HG03064 (cell line): ENCODE measurements around the gene IP6K2.
A peak's percentile ranks its signal among the peaks of the same experiment; 100 is the strongest.
"Not testable (repeated sequence)": the region's sequence is repeated elsewhere in the genome, so short reads cannot be mapped to it uniquely, and the experiment has no call there.

Experiments
- ATAC-seq: cut with Tn5 transposase; IDR thresholded peaks from one replicate; pipeline ENCODE4 v1.9.1; 2021; ENCODE audit warnings: low read depth; ENCODE audit not compliant: unreplicated experiment

Gene IP6K2, protein sequence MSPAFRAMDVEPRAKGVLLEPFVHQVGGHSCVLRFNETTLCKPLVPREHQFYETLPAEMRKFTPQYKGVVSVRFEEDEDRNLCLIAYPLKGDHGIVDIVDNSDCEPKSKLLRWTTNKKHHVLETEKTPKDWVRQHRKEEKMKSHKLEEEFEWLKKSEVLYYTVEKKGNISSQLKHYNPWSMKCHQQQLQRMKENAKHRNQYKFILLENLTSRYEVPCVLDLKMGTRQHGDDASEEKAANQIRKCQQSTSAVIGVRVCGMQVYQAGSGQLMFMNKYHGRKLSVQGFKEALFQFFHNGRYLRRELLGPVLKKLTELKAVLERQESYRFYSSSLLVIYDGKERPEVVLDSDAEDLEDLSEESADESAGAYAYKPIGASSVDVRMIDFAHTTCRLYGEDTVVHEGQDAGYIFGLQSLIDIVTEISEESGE

DNA sequence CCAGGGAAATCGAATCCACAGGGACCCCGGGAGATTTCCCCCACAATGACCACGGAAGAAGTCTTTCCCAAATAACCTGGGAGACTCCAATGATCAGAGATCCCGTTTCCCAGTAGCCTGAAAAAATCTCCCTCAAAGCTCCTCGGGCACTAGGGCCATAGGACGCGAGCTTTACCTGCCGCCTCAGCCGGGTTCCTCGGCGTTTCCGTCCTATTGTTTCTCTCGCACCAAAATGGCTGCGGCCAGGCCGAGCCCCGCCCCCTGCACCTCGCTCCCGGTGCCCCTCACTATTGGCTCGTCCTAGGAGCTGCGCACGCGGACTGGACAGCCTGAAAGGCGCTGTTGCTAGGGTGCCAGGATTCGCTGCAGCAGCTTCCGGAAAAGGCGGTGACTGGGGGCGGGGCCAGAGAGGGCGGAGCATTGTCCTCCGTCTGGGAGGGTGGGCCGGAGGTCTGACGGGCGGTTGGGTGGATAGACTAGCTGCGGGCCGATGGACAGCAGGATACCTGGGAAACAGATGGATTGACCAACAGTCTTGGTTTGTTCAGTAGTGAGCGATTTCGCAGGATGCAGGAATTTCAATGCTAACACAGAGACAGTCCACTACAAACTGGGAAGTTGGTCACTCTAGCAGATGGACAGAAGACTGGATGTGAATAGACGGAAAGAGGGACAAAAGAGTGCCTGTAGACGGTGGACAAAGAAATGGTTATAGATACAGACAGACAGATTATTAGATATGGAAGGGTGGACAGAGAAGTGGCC lies at the start of gene IP6K2:
Gene IP6K2 (minus strand): TSS at position 240 of the 765 bp plus-strand sequence. CDS start 21,930 bp downstream, outside the sequence.
- peak; percentile 91 for ATAC-seq

DNA sequence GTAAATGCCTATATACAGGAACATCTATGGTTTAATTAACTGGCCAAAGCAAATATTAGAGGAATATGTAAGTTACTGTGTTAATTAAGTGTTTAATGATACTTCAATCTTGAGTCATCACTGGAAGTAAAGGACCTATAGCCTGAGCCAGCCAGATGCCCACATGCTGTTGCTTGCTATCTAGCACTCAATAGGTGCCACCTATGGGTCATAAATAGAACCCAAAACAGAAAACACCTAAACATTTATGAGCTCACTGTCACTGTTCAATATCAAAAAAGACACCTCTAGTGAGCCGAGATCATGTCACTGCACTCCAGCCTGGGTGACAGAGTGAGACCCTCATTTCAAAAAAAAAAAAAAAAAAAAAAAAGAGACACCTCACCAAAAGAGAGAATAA lies 48.4 kb upstream of the IP6K2 start:
- no peak for ATAC-seq

DNA sequence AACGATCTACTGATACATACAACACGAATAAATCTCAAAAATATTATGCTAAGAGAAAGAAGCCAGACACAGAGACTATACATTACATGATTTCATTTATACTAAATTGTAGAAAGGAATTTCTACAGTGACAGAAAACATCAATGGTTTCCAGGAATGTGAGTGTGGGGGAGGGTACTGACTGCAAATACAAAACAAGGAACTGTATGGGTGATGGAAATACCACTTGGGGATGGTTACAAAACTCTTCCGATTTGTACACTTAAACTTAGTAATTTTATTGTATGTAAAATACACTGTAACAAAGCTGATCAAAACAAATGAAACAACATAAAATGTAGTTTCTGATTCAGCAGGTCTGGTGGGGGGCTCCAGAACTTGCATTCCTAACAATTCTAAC lies 45.8 kb upstream of the IP6K2 start:
- ATAC-seq, result no peak

DNA sequence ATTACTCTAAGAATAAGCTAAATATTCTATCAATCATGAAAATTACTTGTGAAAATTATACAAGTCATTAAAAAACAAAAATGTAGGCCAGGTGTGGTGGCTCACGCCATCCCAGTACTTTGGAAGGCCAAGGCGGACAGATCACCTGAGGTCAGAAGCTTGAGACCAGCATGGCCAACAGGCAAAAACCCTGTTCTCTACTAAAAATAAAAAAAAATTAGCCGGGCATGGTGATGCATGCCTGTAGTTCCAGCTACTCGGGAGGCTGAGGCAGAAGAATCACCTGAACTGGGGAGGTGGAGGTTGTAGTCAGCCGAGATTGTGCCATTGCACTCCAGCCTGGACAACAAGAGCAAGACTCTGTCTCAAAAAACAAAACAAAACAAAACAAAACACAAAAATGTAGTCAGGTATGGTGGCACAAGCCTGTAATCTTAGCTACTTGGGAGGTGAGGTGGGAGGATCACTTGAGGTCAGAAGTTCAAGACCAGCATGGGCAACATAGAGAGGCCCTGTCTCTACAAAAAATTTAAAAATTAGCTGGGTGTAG lies 43.0 kb upstream of the IP6K2 start:
- not testable (repeated sequence) for ATAC-seq

DNA sequence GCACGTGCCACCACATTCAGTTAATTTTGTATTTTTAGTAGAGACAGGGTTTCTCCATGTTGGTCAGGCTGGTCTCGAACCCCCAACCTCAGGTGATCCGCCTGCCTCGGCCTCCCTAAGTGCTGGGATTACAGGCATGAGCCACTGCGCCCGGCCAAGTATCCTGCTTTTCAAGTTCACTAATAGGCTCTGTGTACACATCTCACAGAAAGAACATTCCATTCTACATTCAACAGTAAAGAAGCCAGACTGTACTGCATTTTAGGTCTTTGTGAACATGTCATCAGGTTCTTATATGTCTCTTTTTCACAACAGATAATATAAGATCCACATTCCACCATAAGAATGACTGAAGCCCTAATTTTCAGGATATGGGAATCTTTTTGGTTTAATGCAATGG lies 42.5 kb upstream of the IP6K2 start:
- not testable (repeated sequence) for ATAC-seq

DNA sequence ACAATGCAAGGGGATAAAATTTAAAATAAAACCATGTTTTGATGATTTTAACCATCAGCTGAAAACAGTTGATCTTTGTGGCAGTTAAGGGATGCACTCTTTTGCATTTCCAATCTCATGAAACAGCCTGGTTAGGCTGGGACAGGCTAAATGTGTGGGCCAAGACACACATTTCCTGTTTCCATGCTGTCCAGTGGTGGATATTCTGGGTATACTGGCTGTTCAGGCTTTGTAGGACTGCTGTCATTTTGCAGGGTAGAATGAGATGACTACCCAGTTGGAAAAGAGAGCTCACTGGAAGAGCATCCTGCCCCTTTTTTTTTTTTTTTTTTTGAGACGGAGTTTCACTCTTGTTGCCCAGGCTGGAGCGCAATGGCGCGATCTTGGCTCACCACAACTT lies 42.0 kb upstream of the IP6K2 start:
- ATAC-seq, result no peak

DNA sequence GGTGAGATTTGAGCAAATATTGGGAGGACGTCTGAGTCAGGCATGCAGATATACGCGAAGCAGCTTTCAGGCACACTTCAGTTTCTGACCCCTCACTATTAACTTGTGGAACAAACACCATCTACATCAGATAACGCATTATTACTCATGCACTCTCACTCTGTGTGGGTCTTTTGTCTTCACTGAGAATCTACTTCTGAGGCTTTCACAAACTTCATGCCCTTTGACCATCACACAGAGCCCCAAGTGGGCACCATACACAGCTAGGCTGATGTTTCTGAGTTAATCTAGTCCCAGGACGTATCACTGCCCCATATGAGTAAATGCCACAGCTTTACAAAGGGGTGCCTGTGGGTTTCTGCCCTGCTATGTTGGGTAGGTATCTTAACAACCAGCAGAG lies 39.6 kb upstream of the IP6K2 start:
- no peak for ATAC-seq

DNA sequence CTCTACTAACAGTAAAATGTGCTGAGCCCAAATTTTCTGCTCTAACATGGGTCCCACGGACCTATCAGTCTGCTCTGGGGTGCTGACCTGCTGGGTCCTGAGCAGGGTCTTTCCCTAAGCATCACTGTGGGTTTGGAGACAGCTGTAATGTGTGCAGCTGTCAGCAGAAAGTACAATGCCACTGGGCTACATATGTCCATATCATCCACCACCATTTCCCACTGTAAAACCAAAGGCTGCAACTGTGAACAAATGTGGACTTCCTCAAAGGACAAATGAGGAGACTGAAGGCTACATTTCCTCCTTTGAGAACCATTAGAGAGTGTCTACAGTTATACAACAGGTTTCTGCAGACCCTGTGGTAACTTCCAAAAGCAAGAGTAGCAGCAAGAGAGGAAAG lies 33.8 kb upstream of the IP6K2 start:
- ATAC-seq, result no peak

DNA sequence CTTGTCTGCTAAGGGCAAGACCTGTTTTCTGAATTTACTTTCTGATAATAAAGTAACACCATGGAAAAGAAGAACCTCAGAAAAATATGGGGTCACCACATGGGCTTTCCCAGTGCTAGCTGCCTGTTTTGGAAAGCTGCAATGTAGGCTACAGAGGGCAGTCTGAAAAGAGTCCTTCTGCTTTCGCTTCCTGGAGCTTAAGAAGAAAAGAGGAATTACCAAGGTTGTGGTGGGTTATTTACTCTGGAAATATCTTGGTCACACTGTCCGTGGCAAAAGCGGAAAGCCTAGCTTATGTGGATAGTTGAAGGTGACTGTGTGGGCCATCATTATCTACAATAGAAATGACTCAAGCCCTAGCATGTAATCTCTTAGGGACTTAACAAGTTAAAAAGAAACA lies 31.7 kb upstream of the IP6K2 start:
- ATAC-seq, result no peak

DNA sequence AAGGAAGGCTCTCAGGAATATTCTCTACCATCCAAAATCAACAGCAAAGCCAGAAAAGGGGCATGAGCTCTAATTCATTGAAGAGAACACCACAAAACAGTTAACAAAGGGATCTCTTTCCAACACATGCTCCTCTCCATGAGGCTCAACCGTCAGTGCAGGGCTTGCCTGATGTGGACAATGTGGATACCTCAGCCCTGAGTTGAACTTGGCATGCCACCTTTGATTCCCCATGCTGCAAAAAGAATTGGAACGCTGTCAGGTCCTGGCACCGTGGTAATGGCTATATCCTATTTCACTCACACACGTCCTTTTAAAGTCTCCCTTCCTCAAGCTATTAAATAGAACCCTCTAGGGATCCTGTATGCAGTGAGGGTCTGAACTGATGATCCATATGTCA lies 30.7 kb upstream of the IP6K2 start:
- no peak for ATAC-seq

DNA sequence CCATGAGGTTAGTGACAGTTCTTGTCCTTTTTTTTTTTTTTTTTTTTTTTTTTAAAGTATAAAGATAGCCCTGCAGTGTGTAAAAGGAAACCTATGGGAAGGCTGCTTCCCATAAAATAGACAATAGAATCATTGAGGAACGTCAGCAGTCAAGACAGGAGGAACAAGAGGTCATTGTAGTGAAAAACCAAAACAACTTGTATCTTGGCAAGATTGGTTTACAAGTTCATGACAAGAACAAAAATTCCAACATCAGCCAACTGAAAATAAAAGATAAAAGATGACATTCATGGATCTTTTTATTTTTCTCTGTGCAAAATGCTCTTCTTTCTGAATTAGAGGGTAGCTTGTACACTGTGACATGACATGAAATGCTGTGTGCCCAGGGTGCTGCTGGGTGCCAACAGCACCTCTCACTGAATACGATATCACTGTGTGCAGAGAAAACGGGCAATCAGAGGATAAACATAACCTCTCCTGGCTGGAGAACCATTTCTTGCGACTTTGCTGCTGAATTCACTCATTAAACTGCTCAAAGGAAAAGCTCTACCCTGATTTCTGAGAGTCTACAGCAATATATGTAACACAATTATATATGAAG lies 30.1 kb upstream of the IP6K2 start:
- no peak for ATAC-seq

DNA sequence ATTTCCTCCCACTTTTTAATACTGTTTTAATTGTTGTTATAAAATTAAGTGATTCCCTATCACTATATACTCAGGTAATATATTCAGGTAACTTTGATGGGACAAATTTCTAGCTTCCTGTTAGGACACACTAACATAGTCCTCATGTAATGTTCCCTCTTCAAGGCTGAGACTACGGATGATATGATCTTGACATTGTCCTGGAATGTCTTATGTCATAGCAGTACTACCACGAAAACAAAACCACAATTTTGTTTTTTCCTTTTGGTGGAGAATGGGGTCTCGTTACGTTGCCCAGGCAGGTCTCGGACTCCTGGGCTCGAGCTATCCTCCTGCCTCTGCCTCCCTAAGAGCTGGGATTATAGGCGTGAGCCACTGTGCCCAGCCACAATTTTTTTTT lies 26.8 kb upstream of the IP6K2 start:
- ATAC-seq, result no peak

DNA sequence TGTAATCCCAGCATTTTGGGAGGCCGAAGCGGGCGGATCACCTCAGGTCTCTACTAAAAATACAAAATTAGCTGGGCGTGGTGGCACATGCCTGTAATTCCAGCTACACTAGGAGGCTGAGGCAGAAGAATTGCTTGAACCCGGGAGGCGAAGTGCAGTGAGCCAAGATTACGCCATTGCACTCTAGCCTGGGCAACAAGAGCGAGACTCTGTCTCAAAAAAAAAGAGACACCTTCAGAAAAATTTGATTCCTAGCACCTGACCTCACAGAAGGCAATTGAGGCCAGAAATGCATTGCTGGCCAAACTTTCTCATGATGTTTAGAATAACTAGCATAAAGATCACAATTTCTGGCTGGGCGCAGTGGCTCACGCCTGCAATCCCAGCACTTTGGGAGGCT lies 24.2 kb upstream of the IP6K2 start:
- ATAC-seq, result not testable (repeated sequence)

DNA sequence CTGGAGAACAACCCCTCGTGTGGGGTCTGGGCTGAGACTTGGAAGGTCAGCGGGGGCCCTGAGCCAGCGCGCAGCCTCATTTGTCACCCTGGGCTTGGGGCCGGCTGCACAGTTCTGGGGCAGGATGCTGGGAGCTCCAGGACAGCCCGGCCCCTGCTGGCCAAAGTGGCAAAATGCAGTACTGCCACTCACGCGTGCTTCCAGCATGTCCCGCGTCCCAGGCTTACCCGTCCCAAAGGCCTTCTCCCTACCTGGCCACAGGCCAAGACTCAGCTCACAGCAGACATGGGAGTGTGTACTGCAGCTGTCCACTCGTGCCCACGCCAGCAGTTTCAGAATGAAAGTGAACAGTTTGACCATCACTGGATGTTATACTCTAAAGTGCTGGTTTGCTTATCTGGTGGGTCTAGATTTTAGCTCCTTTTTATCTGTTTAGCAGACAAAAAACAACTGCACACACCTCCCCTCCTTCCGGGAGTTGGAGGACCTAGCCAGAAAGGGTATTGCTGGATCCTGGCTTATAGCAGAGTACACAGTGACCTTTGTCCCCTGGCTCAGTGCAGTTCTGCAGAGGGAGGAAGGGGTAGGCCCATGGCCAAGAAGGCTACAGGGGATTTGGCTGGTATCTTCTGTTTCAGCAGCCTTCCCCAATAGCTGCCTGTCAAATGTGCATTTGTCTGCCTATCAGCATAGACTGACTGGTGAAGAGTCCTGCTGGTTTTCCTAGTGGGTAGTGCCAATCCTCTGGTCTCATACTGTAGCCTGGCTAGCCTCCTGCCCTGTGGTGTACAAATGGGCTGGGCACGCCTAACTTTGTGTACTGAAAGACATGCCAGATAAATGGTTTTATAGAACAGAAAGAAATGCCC lies 23.2 kb upstream of the IP6K2 start:
- no peak for ATAC-seq

DNA sequence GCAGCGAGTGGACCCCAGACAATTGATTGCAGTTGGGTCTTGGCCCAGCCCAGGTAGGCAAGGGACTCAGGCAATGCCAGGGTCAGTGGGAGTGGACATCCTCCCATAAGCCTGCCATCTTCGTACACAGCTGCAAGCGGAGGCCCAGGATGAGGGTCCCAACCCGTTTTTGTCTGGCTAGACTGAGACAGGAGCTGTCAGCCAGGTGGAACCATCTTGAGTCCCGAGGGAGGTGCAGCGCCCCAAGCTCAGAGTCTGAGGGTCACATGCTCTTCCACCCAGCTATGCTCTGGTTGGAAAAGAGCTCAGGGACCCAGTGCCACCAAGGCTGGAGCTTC lies 22.6 kb upstream of the IP6K2 start:
- ATAC-seq, result no peak

DNA sequence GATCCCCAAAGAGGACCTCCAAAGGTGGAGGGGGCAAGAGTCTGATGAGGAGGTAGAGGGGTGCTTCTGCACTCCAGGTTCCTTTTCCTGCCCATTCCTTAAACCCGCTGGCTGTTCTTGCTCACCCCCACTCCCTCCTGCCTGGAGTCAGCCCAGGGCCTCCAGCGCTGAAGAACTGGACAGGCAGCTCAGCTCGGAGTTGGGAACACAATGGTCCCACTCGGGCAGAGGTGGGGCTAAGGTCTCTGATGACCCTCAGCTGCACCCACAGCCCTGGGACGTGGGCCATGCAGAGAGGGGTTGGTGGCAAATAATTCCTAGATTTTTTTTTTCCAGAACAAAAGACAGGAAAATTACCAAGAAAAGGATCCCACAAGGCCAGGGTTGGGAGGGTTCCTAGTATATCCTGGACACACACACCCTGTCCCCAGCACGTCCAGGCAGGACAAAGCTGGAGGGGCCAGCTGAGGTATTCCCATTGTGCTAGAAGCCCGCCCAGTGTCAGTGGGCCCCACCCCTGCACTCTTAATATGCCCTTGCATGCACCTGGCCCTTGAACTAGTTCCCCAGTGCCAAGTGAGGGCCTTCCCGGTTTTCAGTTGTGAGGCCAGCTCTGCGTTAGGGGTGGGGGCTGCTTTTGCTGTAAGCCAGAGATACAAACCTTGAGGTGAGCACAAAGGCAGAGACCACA lies 22.1 kb upstream of the IP6K2 start:
- ATAC-seq, result no peak

DNA sequence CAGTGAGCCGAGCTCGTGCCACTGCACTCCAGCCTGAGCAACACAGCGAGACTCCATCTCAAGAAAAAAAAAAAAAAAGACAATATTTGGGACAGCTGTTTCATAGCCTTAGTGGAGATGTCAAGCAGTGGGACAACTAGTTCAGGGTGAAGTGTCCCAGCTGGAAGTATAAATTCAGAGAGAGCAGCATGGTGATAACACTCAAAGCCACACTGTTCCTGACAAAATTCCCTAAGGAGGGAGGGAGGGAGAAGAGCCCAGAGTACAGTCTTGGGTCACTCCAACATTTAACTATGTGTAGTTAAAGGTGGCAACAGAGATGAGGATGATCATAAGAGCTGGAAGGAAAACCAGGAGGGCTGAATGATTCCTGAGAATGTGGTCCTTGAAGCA lies 21.1 kb upstream of the IP6K2 start:
- no peak for ATAC-seq

DNA sequence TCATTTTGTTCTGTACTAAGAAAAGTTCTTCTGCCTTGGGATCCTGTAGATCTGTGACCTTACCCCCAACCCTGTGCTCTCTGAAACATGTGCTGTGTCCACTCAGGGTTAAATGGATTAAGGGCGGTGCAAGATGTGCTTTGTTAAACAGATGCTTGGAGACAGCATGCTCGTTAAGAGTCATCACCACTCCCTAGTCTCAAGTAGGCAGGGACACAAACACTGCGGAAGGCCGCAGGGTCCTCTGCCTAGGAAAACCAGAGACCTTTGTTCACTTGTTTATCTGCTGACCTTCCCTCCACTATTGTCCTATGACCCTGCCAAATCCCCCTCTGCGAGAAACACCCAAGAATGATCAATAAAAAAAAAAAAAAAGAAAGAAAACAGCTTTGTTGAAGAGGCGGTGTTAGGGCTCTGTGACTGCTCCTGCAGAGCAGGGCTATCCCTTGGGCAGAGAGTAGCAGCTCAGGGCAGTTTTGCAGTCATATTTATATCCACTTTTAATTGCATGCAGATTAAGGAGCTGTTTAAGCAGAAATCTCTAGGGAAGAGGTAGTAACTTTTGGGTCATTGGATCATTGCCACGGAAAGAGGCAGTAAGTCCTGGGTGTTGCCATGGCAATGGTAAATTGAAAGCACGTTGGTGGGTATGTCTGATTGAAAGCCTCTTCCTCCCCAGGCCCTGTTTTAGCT lies 18.2 kb upstream of the IP6K2 start:
- ATAC-seq, result not testable (repeated sequence)

DNA sequence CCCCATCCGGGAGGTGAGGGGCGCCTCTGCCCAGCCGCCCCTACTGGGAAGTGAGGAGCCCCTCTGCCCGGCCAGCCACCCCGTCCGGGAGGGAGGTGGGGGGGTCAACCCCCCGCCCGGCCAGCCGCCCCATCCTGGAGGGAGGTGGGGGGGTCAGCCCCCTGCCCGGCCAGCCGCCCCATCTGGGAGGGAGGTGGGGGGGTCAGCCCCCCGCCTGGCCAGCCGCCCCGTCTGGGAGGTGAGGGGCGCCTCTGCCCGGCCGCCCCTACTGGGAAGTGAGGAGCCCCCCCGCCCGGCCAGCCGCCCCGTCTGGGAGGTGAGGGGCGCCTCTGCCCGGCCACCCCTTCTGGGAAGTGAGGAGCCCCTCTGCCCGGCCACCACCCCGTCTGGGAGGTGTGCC lies 17.5 kb upstream of the IP6K2 start:
- not testable (repeated sequence) for ATAC-seq
